HG03469 (cell line): ENCODE measurements around the gene VPS8.

Source experiments
- ATAC-seq: cut with Tn5 transposase; IDR thresholded peaks from one replicate; pipeline ENCODE4 v1.9.1; 2021; ENCODE audit warnings: mild to moderate bottlenecking, moderate library complexity, moderate number of reproducible peaks; ENCODE audit not compliant: unreplicated experiment

Gene VPS8

DNA sequence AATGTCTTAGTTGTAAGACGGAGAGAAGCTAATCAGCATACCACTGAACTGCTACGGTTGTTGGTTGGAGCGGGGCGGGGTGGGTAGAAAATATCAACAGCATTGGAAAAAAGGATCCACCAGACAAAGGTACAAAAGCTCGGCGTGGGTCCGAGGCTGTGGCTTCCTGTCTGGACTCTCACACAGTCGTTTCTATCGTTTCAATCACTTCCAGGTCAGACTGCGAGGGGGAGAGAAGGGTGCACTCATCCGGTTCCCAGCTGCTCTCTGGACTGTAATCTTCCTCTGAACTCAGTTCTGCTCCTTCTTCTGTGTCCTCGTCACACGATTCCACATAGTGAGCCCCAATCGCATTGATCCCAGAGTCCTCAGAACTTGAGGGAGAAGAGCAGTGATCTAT lies 270.9 kb downstream of the VPS8 start:
- ATAC-seq, result no peak

DNA sequence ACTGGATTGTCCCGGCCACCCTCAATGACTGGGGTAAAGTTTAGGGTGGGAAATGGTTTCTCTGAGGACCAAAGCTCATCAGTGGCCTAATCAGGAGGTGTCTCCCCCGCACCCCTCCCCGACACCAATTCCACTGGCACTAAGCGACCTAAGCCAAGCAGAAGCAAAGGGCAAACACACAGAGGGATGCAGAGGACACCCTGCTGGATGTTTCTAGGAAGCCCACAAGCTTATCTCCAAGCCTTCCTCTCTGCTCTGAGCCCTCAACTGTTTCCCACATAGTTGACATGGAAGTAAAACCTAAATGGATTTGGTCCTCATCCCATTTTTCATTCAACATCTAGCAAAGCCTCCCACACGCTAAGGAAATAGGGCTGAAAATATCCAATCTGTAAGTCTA lies 272.4 kb downstream of the VPS8 start:
- ATAC-seq, result no peak

DNA sequence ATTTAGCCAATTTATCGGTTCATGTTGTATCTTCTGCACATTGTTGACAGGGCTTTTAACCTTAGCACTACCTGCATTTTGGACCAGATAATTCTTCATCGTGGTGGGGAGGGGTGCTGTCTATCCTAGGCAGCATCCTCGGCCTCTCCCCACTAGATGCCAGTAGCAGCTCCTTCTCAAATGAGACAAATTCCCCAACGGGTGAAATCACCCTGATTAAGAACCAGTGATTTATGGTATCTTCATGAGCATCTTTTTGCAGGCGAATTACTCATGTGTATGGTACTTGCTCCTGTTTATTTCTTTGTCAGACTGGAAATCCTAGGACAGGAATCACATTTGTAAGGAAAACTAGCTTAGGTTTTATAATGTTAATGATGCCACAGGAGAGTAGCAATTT lies 272.9 kb downstream of the VPS8 start:
- no peak for ATAC-seq

DNA sequence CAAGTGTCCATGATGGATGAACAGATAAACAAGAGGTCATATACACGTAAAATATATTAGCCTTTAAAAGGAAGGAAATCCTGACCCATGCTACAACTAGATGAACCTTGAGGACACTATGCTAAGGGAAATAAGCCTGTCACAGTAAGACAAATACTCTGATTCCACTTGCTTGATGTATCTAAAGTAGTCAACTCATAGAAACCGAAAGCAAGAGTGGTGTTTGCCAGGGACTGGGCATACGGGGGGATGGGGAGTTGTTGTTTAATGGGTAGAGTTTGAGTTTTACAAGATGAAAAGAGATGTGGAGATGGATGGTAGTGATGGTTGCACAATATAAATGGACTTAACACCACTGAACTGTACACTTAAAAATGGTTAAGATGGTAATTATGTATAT lies 275.5 kb downstream of the VPS8 start:
- no peak for ATAC-seq

DNA sequence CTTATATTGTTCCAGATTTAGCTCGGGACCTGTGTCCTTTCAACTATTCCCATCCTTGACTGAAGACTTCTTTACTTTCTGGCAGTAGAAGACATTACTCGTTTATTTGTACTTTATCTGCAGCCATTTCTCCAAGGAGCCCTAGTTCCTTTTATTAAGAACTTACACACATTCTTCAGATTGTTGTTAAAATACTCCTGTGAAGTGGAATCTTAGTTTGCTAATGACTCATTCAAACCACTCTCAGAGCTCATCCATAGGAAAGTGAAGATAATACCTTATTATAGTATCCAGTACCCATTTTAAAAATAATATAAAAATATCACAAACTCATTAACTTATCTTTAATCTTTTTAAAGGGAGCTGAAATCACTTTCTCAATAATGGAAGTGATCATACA lies 277.4 kb downstream of the VPS8 start:
- ATAC-seq, result no peak

DNA sequence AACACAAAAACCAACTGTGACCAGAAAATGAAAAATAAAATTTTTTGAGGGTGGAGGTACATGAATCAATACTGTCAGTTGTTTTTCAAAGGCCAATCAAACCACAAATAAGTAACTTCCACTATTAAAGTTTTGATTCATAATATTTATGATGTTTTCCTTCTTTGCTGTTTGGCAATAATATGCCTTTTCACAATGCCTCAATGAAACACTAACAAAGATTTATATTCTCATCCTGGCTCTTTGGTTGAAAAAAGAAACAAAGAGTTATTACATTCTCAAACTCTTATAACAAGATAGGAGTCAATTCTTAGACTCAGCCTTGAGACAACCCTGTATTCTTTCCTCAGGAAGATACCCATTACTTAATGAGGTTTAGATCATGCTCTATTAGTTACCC lies 277.8 kb downstream of the VPS8 start:
- no peak for ATAC-seq

DNA sequence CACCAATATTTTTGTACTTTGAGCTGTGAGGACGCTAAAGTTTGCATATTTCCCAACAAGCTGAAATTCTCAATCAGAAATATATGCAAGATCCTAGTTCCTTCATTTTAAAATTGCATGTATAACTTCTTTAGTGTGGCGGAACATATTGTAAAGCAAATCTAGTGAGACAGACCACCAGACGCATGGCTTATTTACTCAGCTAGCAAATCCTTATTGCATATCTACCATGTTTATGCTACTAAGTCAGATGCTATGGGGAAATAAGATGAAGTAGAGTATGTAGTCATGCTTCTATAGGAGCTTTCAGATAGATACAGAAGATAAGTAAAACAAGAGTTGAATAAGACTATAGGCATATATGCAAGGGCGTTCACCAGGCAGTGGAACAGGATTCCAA lies 278.8 kb downstream of the VPS8 start:
- no peak for ATAC-seq

DNA sequence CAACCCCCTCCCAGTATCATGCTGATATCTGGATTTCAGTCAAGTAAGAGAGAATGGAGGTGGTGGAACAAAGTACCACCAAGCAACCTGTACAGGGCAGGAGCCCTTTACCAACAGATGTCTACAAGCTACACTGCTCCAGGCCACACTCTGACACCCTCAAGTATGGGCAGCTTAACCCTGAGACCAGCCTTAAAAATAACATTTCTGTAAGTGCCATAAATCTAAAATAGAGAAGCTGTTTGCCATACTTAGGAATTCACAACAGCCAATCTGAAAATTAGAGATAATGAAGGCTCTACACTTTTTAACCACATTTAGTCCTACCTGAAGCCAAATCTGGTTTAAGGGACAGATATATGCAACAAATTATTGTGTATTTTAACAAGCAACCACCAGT lies 281.1 kb downstream of the VPS8 start:
- no peak for ATAC-seq

DNA sequence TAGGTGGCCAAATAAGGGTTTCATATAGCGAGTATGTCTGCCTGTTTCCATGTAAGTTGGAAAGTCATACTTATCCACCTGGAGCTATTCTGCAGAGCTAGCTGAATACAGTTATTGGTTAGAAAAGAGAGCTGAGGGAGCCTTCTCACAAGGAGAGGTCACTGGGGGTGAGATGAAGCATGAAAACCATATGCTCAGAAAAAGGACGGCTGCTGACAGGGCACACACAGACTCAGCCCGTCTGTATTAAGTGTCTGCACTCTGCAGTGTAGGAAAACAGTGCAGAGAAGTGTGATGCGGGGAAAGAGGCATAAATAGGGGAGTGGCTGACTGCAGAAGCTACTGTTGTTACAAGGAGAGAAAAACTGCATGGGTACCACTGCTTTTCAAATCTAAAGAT lies 282.7 kb downstream of the VPS8 start:
- no peak for ATAC-seq
